Keratinocyte (primary cell): ENCODE data around the gene GPBAR1. TPM values are rescaled to one million over a fixed set of nuclear protein-coding genes. Genes with fewer than 3 reads are reported as not detected.

ENCODE experiments used
- DNase-seq: peaks from one replicate; pipeline ENCODE4 v3.0.0-alpha.2; 2011; ENCODE audit warnings: low read depth, missing footprints, low spot score
- FAIRE-seq: peaks from 2 replicates; lab custom pipeline; 2011; peaks lifted over from hg19 to GRCh38; lab: Jason Lieb, UNC
- H2AFZ ChIP-seq: 2 replicates; pipeline ENCODE4 v1.6.0; 2012; ENCODE audit warnings: low read length, control low read depth, inconsistent platforms; ENCODE audit not compliant: control insufficient read depth
- H3K27ac ChIP-seq: 2 replicates; pipeline ENCODE4 v1.5.1; 2011; ENCODE audit warnings: low read length; ENCODE audit not compliant: control insufficient read depth, insufficient read depth
- H3K27me3 ChIP-seq: 3 replicates; pipeline ENCODE4 v1.6.0; 2011; ENCODE audit warnings: low read length; ENCODE audit not compliant: control insufficient read depth, insufficient read depth; ENCODE audit errors: extremely low read depth
- H3K36me3 ChIP-seq, 2 experiments: 2 replicates in 1 of 2; 3 replicates in 1 of 2; pipeline ENCODE4 v1.5.1; 2011; ENCODE audit warnings: low read length in 2 of 2, mild to moderate bottlenecking in 1 of 2; ENCODE audit not compliant: control insufficient read depth in 2 of 2, insufficient read depth in 2 of 2; ENCODE audit errors: extremely low read depth in 1 of 2
- H3K4me1 ChIP-seq: 3 replicates; pipeline ENCODE4 v1.5.1; 2011; ENCODE audit warnings: low read length; ENCODE audit not compliant: control insufficient read depth, insufficient read depth; ENCODE audit errors: extremely low read depth
- H3K4me2 ChIP-seq: 3 replicates; pipeline ENCODE4 v1.6.0; 2011; ENCODE audit warnings: low read depth, low read length; ENCODE audit not compliant: control insufficient read depth, insufficient read depth; ENCODE audit errors: extremely low read depth
- H3K4me3 ChIP-seq, 3 experiments: fragments of 200-600 bp in 1 of 3; sonication (generic) in 1 of 3; 2 replicates in 2 of 3; 3 replicates in 1 of 3; pipeline ENCODE4 v1.5.1; 2011 to 2016; ENCODE audit warnings: low read length in 3 of 3, mild to moderate bottlenecking in 3 of 3, control low read depth in 2 of 3, inconsistent platforms in 1 of 3, low read depth in 1 of 3, mixed read lengths in 1 of 3, mixed run types in 1 of 3, moderate library complexity in 1 of 3; ENCODE audit not compliant: control insufficient read depth in 2 of 3, insufficient read depth in 2 of 3; ENCODE audit errors: extremely low read depth in 1 of 3
- H3K79me2 ChIP-seq: 2 replicates; pipeline ENCODE4 v1.6.0; 2012; ENCODE audit warnings: low read length; ENCODE audit not compliant: control insufficient read depth, insufficient read depth
- H3K9ac ChIP-seq: 3 replicates; pipeline ENCODE4 v1.6.0; 2011; ENCODE audit warnings: low read length; ENCODE audit not compliant: control insufficient read depth, insufficient read depth; ENCODE audit errors: extremely low read depth
- H3K9me1 ChIP-seq: 3 replicates; pipeline ENCODE4 v1.6.0; 2011; ENCODE audit warnings: low read length; ENCODE audit not compliant: control insufficient read depth, insufficient read depth; ENCODE audit errors: extremely low read depth
- H3K9me3 ChIP-seq: 2 replicates; pipeline ENCODE4 v1.5.1; 2012; ENCODE audit warnings: low read depth, low read length; ENCODE audit not compliant: control insufficient read depth
- H4K20me1 ChIP-seq: 3 replicates; pipeline ENCODE4 v1.6.0; 2011; ENCODE audit warnings: low read length; ENCODE audit not compliant: control insufficient read depth, insufficient read depth; ENCODE audit errors: extremely low read depth
- EZH2 ChIP-seq: IDR thresholded peaks from one replicate; pipeline ENCODE4 v1.6.1; 2012; ENCODE audit warnings: inconsistent platforms, mild to moderate bottlenecking, low read length, moderate library complexity
- dilution Hi-C: fragments of 300-500 bp; cut with MboI; formaldehyde crosslinking; loops from one replicate; pipeline ENCODE4 v1.7.0; 2020; ENCODE audit warnings: low sequenced_read_pairs; ENCODE audit not compliant: extremely low pct_ligation_motif_present
- polyA plus RNA-seq, 5 experiments: library from polyadenylated mRNA; depleted of rRNA in 3 of 5; stranded (reverse) in 3 of 5; stranded (forward) in 1 of 5; unstranded in 1 of 5; fragments of >200 nt; gene quantifications; 1 replicate in 1 of 5; 2 replicates in 3 of 5; 3 replicates in 1 of 5; pipeline versions ENCODE4 v1.2.1 to v1.2.3, GENCODE V29; 2011 to 2012; ENCODE audit warnings: missing spikeins in 2 of 5, low read depth in 1 of 5, low replicate concordance in 1 of 5
- TF ChIP-seq, protein P1 (sequence below), 3 experiments: IDR thresholded peaks in 1 of 3; conservative IDR thresholded peaks in 1 of 3; optimal IDR thresholded peaks in 1 of 3; 2 replicates in 2 of 3; 3 replicates in 1 of 3; pipeline versions ENCODE3 to v1.5.1; 2011; ENCODE audit warnings: low read length in 3 of 3, mild to moderate bottlenecking in 3 of 3, moderate library complexity in 2 of 3, control low read depth in 1 of 3, inconsistent platforms in 1 of 3; ENCODE audit not compliant: insufficient read depth in 2 of 3; ENCODE audit errors: extremely low read depth in 1 of 3

The GPBAR1 gene
- polyA plus RNA-seq, 1 donor (not counting 4 experiments of a cell fraction or from before 2014, with no cell fraction given): 0.12 TPM

- Histone ChIP-seq H3K36me3 (peaks cover 57 to 64% of the 10 kb centered on the region in 2 experiments), H3K27ac (no peak overlapping the region), H3K9ac (no peak overlapping the region), H3K4me3 (no peak overlapping the region), H3K79me2 (peaks cover 43% of the 10 kb centered on the region), H3K27me3 (no peaks in the 10 kb centered on the region), H3K4me2 (no peak overlapping the region), H3K9me3 (no peaks in the 10 kb centered on the region), H3K9me1 (no peaks in the 10 kb centered on the region), H3K4me1 (peaks cover 23% of the 10 kb centered on the region), H4K20me1 (peaks cover 18% of the 10 kb centered on the region), H2AFZ (no peak overlapping the region)
- DNase-seq (no peak), FAIRE-seq (no peak)
- dilution Hi-C loops: no loop called here
- TF ChIP-seq, protein P1, sequence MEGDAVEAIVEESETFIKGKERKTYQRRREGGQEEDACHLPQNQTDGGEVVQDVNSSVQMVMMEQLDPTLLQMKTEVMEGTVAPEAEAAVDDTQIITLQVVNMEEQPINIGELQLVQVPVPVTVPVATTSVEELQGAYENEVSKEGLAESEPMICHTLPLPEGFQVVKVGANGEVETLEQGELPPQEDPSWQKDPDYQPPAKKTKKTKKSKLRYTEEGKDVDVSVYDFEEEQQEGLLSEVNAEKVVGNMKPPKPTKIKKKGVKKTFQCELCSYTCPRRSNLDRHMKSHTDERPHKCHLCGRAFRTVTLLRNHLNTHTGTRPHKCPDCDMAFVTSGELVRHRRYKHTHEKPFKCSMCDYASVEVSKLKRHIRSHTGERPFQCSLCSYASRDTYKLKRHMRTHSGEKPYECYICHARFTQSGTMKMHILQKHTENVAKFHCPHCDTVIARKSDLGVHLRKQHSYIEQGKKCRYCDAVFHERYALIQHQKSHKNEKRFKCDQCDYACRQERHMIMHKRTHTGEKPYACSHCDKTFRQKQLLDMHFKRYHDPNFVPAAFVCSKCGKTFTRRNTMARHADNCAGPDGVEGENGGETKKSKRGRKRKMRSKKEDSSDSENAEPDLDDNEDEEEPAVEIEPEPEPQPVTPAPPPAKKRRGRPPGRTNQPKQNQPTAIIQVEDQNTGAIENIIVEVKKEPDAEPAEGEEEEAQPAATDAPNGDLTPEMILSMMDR (optimal IDR thresholded peaks at IDR 0.05 in 1 of 3, IDR thresholded peaks at IDR 0.05 in 1 of 3, conservative IDR thresholded peaks at IDR 0.05 in 1 of 3; ENCODE audit: extremely low read depth in 1 of 3, insufficient read depth in 2 of 3, low read length in 3 of 3): no peak
- TF ChIP-seq EZH2: no peak
Measured at GRCh38 chr2:218275371-218276072, 14.7 kb downstream of the GPBAR1 start.

DNA sequence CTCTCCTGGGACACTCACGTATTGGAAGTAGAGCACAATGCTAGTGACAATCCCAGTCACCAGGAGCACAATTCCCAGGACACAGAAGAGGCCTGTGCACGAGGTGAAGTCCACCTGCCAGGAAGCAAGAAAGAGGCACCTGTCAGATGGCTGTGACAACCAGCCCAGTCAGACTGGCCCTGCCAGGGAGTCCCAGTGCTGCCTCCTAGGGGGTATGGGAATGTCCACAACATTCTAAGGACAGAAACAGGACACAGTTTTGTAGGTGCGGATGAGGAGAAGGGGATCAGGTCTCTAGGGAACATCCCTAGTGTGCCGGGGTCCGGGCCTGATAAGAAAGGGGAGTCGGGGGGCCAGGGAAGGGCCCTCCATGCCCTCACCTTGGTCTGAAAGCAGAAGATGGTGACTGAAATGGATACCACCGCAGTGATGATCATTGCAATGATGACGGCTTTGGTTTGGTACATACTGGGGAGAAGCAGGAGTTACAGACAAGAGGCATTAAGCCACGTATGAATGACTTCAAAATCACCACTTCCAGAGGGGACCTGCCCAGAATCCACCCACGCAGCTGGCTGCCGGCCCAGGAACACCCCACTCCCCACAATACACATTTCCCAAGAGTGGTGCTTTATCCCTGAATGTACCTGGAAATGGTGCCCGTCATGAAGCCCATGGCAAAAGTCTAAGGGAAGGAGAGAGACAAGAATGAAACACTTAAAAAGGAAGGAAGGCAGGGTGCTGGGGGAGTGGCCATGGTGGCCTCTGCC, 16.4 kb downstream of the GPBAR1 start:
- Histone ChIP-seq H3K9me3 (no peaks in the 10 kb centered on the region), H3K27me3 (no peaks in the 10 kb centered on the region), H3K4me1 (peaks cover 15% of the 10 kb centered on the region), H2AFZ (no peak overlapping the region), H4K20me1 (peaks cover 25% of the 10 kb centered on the region), H3K4me3 (no peak overlapping the region), H3K9me1 (no peaks in the 10 kb centered on the region), H3K4me2 (no peak overlapping the region), H3K9ac (no peak overlapping the region), H3K36me3 (peaks cover 62 to 71% of the 10 kb centered on the region in 2 experiments), H3K79me2 (peaks cover 55% of the 10 kb centered on the region), H3K27ac (no peak overlapping the region)
- TF ChIP-seq, protein P1 (optimal IDR thresholded peaks at IDR 0.05 in 1 of 3, IDR thresholded peaks at IDR 0.05 in 1 of 3, conservative IDR thresholded peaks at IDR 0.05 in 1 of 3; ENCODE audit: extremely low read depth in 1 of 3, insufficient read depth in 2 of 3, low read length in 3 of 3): peak in 2 of 3 experiments; percentile 22 to 24
- no peak for TF ChIP-seq EZH2
- dilution Hi-C loops: no loop called here
- FAIRE-seq (no peak), DNase-seq (no peak)
